Lower lobe of right lung (tissue), 2 donors: Measurements from ENCODE around the gene BEND7. TPM values are rescaled to one million over a fixed set of nuclear protein-coding genes. Genes with fewer than 3 reads are reported as not detected.

Source experiments
- ATAC-seq, 2 donors: fragments of 200-7000 bp; cut with Tn5 transposase; one replicate each; pipeline ENCODE4 v1.9.1; 2020 to 2022; ENCODE audit warnings: mild to moderate bottlenecking in 2 of 2, moderate library complexity in 2 of 2
- DNase-seq: peaks from one replicate; pipeline ENCODE4 v3.0.0-alpha.2; 2020
- H3K27ac ChIP-seq: fragments of 200-600 bp; one replicate; pipeline ENCODE4 v1.8.0; 2022
- H3K27me3 ChIP-seq: fragments of 200-600 bp; one replicate; pipeline ENCODE4 v1.8.0; 2022; ENCODE audit warnings: low read depth
- H3K36me3 ChIP-seq: fragments of 200-600 bp; one replicate; pipeline ENCODE4 v1.8.0; 2022; ENCODE audit warnings: mild to moderate bottlenecking
- H3K4me1 ChIP-seq: fragments of 200-600 bp; one replicate; pipeline ENCODE4 v1.8.0; 2022
- H3K4me3 ChIP-seq: fragments of 200-600 bp; one replicate; pipeline ENCODE4 v1.8.0; 2022; ENCODE audit warnings: mild to moderate bottlenecking
- H3K9me3 ChIP-seq: fragments of 200-600 bp; one replicate; pipeline ENCODE4 v1.8.0; 2022
- CTCF ChIP-seq: fragments of 200-600 bp; IDR thresholded peaks from one replicate; pipeline ENCODE4 v1.8.0; 2022; ENCODE audit warnings: antibody characterized with exemption, mild to moderate bottlenecking
- intact Hi-C: fragments of 100-400 bp; cut with DNase I; formaldehyde crosslinking; loops from one replicate; pipeline ENCODE4 v1.11.0; 2022
- total RNA-seq: library from RNA; stranded (reverse); fragmentation: NEBNext Ultra II Directional; extraction: Animal tissue kit (Norgen Biotek cat#: 25700); gene quantifications from one replicate; pipeline ENCODE4 v1.2.1, GENCODE V29; 2021
- donor health status: DM: no; HTN: yes; CAD: no; lungs with severe emphysema.

BEND7 gene
- total RNA-seq, 1 donor from 2014 or later, result 16.9 TPM

GRCh38 chr10:13449296-13449695 is 79.5 kb downstream of the BEND7 start:
- peaks cover 14% of the 10 kb centered on the region for H3K36me3 ChIP-seq
- no peak overlapping the region for H3K4me3 ChIP-seq
- ATAC-seq, result no peak

GRCh38 chr10:13448216-13448615 is 80.6 kb downstream of the BEND7 start:
- ATAC-seq, result no peak
- H3K4me1 ChIP-seq, result no peaks in the 10 kb centered on the region
- H3K27me3 ChIP-seq, result no peaks in the 10 kb centered on the region
- intact Hi-C loops, result no loop called here
- no peak overlapping the region for H3K4me3 ChIP-seq
- H3K36me3 ChIP-seq, result peaks cover 14% of the 10 kb centered on the region
- no peak for DNase-seq
- H3K27ac ChIP-seq, result no peak overlapping the region
- TF ChIP-seq CTCF, result no peak
- H3K9me3 ChIP-seq, result no peaks in the 10 kb centered on the region

More at GRCh38 chr10:13449296-13449695, 79.5 kb downstream of the BEND7 start:
- intact Hi-C loops, result no loop called here
- Histone ChIP-seq H3K27ac (no peak overlapping the region), H3K4me1 (no peaks in the 10 kb centered on the region), H3K27me3 (no peaks in the 10 kb centered on the region), H3K9me3 (no peaks in the 10 kb centered on the region)
- DNase-seq, result no peak
- TF ChIP-seq CTCF, result no peak

- no peak overlapping the region for H3K27ac ChIP-seq
- no peaks in the 10 kb centered on the region for H3K4me1 ChIP-seq
- no peaks in the 10 kb centered on the region for H3K9me3 ChIP-seq
- no peak for DNase-seq
- no peak overlapping the region for H3K4me3 ChIP-seq
- peaks cover 14% of the 10 kb centered on the region for H3K36me3 ChIP-seq
- no peak for TF ChIP-seq CTCF
- ATAC-seq, result no peak
- H3K27me3 ChIP-seq, result peaks cover 6% of the 10 kb centered on the region
- intact Hi-C loops, result no loop called here
Measured at GRCh38 chr10:13445656-13446400, 83.0 kb downstream of the BEND7 start.

GRCh38 chr10:13441476-13441875 is 87.3 kb downstream of the BEND7 start:
- Histone ChIP-seq H3K9me3 (no peaks in the 10 kb centered on the region), H3K4me3 (no peak overlapping the region), H3K27ac (no peak overlapping the region), H3K27me3 (peaks cover 18% of the 10 kb centered on the region), H3K4me1 (peaks cover 14% of the 10 kb centered on the region), H3K36me3 (peaks cover under 1% of the 10 kb centered on the region)
- ATAC-seq (no peak), DNase-seq (no peak)
- intact Hi-C loops, result loop anchor here (5.0 kb wide), 1 partner anchor 69 kb away; no protein-coding TSS in a partner anchor
- TF ChIP-seq CTCF, result no peak

- DNase-seq (peak; percentile 73), ATAC-seq (peak; percentile 94)
- peaks cover 14% of the 10 kb centered on the region for H3K4me1 ChIP-seq
- intact Hi-C loops, result loop anchor here (5.0 kb wide), 1 partner anchor 68 kb away; no protein-coding TSS in a partner anchor
- no peaks in the 10 kb centered on the region for H3K9me3 ChIP-seq
- H3K27ac ChIP-seq, result no peak overlapping the region
- H3K36me3 ChIP-seq, result no peaks in the 10 kb centered on the region
- peaks cover 22% of the 10 kb centered on the region for H3K27me3 ChIP-seq
- H3K4me3 ChIP-seq, result peak overlapping the region; percentile 40
- peak; percentile 89 for TF ChIP-seq CTCF
Measured at GRCh38 chr10:13440185-13441061, 88.4 kb downstream of the BEND7 start.
